ENCODE data around the gene CENPT.
"Not testable (repeated sequence)": the region's sequence is repeated elsewhere in the genome, so short reads cannot be mapped to it uniquely, and the experiment has no call there.

CENPT gene

DNA sequence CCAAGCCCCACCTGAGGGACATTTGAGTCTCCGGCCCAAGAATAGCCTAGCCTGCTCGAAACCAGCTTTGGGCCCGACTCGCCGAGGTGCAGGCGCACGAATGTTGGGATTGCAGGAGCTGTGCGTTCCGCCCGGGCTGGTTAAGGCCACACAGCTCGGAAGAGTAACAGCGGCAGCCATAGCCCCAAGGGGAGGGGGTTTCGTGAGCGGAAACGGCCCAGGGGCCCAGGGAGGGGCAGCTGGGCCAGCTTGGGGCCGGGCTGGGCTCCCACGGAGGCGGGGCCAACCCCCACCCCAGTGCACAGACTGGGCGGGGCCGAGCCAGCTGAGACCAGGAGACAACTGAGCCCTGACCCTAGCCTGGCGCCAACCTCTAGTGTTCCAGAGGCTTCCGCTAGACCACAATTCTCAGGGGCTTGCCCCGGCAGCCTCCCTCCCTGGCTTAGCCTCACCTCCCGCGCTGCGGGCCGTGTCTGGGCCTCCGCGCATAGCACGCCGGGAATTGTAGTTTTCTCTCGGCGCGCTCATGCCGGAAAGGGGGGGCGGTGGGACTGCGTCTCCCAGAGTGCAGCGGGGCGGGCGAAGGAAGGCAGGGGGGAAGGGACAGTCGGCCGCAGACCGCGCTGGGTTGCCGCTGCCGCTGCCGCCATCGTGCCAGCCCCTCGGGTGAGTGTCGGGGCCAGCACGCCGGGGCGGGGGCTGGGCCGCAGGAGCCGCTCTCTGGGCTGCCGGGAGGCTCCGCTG, 1.0 kb downstream of the CENPT start, which contains the start of gene NUTF2:
NUTF2 (plus strand) TSS at position 614 of the 744 bp plus-strand sequence. CDS start 18,198 bp downstream, outside the sequence.
- peak; percentile 90 to 93 for DNase-seq (ENCODE audit: low read depth in 2 of 2)

DNA sequence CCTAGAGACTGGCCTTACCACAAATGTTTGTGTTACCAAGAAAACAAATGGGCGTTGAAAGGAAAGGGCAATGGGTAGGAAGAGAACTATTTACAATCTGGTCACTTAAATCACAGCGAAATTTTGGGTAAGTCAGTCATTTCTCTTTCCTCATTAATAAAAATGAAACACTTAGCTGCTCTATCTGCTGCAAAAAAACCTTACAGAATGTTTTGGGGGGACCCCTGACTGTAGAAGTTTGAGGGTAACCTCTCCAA, 1.5 kb downstream of the CENPT start:
- DNase-seq (ENCODE audit: low read depth in 2 of 2): no peak

DNA sequence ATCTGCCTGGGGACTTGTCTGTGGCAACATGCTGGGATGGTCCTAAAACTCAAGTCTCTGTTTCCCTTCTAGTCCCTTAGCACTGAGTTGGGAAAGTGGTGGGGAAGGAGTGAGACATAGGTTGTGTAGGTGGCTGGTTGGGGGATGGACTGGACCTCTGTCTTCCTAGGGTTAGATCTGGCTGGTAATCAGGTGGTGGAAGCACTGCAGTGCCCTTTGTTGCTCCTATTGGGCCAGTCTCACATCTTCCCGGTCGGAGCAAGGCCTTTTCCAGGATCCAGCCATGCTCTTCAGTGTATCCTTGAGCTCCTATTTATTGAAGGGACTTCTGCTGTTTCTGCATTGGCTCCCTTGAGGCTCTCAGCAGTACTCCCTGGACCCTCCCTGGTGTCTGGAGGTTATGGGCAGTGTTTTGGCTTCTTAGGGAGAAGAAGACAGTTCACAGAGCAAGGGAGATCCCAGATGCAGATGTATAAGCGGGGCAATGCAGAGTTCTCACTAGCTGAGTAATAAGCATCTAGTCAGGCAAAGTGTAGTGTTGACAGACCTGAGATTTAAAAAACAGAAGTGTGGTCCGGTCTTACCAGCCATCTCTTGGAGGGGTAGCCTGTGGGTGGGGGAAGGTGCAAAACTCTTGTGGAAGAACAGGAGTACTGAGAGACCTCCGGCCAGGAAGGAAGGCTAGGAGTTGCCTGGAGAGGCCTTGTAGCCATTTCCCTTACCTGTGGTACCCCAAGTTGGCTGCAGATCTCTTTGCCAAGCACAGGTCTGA, 2.0 kb downstream of the CENPT start:
- DNase-seq (ENCODE audit: low read depth in 2 of 2): no peak

DNA sequence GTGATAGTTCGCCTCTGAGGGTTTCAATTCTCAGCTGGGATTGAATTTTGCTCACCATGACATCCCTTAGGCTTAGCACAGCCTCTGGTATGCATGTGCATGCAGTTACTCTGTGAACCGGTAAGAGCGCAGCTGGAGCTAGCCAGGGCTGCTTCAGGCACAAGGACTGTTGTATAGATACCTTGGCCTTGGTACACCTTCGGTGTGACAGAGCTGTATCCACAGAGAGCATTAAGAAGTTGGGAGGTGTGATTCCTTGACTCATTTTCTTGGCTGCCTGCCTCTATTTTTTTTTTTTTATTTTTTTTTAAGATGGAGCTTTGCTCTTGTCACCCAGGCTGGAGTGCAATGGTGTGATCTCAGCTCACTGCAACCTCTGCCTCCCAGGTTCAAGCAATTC, 3.0 kb downstream of the CENPT start:
- no peak for DNase-seq (ENCODE audit: low read depth in 2 of 2)

DNA sequence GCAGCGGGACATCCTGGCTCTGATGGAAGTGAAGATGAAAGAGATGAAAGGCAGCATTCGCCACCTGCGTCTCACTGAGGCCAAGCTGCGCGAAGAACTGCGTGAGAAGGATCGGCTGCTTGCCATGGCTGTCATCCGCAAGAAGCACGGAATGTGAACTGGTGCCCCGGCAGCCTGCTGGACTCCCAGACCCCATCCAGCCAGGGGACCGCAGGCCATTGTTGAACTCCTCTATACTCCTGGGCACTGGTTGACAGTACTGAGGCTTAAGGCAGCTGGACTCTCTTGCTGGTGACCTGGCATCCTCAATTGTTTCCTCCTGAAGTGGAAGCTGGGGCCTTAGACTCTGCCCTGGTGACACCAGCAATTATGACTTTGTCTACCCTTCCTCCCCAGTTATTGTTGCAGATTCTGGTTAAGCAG, 4.1 kb downstream of the CENPT start:
- DNase-seq (ENCODE audit: low read depth in 2 of 2): peak in 1 of 2 donors; percentile 5

DNA sequence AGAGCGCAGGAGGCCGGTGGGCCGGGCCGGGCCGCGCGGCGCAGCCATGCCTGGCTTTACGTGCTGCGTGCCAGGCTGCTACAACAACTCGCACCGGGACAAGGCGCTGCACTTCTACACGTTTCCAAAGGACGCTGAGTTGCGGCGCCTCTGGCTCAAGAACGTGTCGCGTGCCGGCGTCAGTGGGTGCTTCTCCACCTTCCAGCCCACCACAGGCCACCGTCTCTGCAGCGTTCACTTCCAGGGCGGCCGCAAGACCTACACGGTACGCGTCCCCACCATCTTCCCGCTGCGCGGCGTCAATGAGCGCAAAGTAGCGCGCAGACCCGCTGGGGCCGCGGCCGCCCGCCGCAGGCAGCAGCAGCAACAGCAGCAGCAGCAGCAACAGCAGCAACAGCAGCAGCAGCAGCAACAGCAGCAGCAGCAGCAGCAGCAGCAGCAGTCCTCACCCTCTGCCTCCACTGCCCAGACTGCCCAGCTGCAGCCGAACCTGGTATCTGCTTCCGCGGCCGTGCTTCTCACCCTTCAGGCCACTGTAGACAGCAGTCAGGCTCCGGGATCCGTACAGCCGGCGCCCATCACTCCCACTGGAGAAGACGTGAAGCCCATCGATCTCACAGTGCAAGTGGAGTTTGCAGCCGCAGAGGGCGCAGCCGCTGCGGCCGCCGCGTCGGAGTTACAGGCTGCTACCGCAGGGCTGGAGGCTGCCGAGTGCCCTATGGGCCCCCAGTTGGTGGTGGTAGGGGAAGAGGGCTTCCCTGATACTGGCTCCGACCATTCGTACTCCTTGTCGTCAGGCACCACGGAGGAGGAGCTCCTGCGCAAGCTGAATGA, 4.8 kb downstream of the CENPT start:
- peak; percentile 5 to 39 for DNase-seq (ENCODE audit: low read depth in 2 of 2)

DNA sequence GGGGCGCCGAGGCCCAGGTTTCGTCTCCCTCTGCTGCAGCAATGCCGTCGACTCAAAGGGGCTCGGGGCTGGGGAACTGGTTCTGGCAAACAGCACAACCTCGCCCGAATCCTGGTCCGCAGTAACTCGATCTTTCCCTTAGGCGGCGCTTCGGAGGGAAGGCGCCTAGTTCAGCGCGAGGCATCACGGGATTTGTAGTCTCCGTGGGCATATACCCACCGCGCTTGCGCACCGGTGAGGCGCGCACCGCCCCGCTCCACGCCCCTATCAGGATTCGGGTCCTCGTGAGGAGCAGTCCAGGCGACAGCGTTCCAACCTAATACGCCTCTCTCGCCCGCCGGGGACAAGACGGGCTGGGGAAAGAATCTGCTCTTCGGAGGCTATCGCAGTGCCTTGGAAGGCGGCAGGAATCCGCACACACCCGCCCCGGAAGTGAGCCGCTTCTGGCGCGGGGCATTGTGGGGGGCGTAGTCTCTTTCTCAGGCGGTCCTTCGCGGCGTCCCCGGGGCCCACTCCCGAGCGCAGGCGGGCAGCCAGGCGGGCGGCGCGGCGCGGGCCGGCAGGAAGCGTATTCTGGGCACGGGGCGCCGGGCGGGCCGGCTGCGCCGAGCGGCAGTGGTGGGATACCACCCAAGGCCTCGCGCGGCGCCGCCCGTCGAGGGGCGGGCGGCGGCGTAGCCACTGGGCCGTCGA, 5.5 kb downstream of the CENPT start, which contains the start of gene THAP11:
THAP11 (plus strand) TSS at position 505 of the 693 bp plus-strand sequence. CDS start 235 bp downstream, outside the sequence.
- DNase-seq (ENCODE audit: low read depth in 2 of 2): peak; percentile 87 to 92

DNA sequence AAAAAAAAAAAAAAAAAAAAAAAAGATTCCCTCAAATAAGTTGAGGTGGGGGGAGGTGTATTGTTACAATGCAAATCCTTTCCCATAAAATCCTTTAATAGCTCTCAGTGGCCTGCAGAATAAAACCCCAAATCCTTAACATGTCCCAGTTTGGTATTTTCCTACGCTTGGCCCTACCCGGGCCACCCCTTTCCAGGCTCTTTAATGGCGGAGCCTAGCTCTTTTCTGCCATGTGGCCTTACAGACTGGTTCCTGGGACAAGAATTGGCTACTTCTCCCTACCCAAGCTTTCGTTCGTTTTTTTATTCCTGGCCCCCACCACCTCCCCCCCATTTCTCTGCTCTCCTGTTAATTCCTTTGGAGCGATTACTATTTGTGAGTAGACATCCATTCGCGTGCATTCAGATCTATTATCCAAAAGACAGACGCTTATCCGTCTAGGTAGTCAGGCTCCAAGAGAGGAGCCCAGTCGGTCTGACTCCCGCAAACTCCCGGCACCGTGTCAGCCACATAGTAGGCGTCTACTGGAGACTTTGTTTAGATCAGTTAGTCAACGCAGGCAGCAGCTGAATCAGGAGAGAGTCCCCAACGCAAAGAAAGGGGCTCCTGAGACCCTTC, 6.2 kb downstream of the CENPT start:
- DNase-seq (ENCODE audit: low read depth in 2 of 2): no peak

DNA sequence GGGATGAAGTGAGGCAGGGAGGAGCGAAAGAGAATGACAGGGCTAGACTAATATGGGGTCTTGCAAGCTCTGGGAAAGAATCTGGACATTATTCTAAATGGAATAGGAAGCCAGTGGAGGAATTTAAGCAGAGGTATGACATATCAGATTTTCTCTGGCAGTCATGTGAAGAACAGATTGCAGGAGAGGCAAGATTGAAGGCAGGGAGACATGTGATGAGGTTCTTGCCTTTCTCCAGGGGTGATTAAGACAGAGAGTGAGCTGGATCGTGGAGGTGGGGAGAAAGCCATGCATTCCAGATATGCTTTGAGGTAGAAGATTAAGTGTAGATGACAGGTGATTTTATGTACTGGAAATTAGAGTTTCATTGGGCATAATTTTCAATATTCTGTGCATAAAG, 9.7 kb downstream of the CENPT start:
- DNase-seq (ENCODE audit: low read depth in 2 of 2): no peak

DNA sequence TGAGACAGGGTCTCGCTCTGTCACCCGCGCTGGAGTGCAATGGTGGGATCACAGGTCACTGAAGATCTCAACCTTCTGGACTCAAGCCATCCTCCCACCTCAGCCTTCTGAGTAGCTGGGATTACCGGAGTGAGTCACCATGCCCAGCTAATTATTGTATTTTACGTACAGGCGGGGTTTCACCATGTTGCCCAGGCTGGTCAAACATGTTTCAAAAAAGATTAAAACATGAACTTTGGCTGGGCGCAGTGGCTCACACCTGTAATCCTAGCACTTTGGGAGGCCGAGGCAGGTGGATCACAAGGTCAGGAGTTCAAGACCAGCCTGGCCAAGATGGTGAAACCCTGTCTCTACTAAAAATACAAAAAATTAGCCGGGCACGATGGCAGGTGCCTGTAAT, 10.3 kb downstream of the CENPT start:
- not testable (repeated sequence) for DNase-seq (ENCODE audit: low read depth in 2 of 2)

DNA sequence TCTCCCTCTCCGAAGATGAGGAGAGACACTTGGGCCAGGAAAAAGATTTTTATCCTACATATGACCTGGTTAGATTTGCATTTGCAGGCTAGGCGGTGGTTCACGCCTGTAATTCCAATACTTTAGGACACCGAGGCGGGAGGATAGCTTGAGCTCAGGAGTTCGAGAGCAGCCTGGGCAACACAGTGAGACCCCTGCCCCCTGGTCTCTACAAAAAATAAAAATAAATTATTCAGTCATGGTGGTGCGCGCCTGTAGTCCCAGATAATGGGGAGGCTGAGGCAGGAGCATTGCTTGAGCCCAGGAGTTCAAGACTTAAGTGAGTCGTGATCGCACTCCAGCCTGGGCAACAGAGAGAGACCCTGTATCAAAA, 13.3 kb downstream of the CENPT start:
- no peak for DNase-seq (ENCODE audit: low read depth in 2 of 2)

DNA sequence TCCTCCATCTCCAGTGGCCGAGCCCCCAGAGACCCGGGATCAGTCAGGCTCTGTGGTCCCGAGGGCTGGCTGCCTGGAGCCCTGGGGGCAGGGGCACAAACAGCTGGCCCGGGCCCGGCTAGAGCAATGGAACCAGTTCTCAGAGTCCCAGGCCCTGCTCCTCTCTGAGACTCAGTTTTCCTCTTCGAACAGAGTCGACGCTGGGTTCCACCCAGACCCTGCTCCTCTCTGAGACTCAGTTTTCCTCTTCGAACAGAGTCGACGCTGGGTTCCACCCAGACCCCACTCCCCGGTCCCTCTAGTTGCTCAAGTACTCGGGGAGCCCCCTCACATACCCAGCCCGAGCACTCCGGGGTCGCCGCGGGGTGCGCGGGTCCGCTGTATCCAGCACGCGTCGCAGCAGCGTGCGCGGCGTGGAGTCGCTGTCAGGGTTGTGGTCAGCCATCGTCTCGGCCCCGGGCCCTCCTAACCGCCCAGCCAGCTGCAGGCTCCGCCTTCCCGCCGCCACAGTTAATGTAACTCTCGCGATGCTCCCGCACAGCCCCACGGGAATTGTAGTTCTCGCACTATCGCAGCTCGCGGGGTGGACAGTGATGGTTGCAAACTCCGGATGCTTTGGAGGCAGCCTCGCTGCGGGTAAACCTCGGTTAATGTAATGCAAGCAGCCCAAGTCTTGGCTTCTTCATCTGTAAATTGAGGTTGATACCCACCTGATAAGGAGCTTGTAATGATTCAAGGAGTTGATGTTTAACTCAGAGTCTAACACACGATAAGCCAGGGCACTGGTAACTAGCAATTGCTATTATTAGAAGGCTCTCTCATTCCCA, 13.9 kb downstream of the CENPT start:
- DNase-seq (ENCODE audit: low read depth in 2 of 2): peak; percentile 82 to 85

DNA sequence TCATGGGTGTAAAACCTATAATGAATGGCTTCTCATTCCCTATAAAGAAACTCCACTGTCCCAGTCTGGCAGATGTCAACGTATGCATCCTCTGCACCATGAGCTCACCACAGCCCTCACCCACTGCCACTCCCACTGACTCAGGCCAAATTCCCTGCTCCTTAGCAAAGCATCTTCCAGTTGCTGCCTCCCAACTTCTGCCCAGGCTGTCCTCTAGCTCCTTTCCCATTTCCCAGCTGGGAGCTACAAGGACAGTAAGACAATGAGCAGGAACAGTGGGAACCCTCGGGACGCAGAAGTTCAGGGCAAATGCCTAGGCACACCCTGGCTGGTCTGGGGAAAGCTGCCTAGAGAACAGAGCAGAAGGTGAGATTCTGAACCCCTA, 14.5 kb downstream of the CENPT start:
- DNase-seq (ENCODE audit: low read depth in 2 of 2): no peak

DNA sequence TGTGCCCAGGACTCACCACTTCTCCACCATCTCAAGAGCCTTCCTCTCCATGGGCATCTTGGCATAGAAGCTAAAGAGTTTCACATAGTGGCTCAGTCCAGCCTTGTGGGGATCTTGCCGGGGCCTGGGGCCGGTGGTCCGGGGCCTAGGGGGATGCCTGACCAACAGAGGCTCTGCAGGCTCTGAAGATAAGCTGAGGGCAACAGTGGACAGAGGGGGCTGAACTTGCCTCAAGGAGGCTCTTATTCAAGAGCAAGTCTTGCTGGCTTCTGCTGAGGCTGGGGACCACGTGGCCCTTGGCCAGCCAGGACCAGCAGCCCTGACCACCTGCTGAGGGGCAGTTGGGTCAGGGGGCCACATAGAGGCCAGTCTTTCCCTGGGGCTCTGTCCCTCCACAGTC, 18.8 kb downstream of the CENPT start:
- no peak for DNase-seq (ENCODE audit: low read depth in 2 of 2)

DNA sequence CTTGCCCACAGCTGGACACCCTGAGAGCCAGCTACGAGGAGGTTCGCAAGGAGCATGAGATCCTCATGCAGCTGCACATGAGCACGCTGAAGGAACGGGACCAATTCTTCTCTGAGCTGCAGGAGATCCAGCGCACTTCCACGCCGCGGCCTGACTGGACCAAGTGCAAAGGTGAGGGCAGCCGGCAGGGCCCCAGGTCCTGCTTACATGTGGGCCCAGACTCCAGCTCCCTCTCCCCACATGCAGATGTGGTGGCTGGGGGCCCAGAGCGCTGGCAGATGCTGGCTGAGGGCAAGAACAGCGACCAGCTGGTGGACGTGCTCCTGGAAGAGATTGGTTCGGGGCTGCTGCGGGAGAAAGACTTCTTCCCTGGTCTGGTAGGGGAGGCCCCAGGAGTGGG, 21.6 kb downstream of the CENPT start:
- DNase-seq (ENCODE audit: low read depth in 2 of 2): no peak

DNA sequence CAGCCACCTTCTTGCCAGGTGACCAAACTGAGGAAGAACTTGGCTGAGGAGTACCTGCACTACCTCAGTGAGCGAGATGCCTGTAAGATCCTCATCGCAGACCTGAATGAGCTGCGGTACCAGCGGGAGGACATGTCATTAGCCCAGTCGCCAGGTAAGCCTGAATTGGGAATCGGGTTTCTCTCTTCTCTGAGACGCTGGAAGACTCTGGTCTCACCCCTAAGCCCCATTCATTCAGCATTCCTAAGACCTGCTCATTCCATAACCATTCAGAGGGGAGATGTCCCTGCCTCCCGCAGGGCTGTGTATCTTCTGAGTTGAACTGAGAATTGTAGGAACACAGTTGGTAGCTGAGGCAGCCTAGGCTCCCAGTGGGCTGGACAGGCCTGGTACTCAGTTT, 22.4 kb downstream of the CENPT start:
- DNase-seq (ENCODE audit: low read depth in 2 of 2): no peak

DNA sequence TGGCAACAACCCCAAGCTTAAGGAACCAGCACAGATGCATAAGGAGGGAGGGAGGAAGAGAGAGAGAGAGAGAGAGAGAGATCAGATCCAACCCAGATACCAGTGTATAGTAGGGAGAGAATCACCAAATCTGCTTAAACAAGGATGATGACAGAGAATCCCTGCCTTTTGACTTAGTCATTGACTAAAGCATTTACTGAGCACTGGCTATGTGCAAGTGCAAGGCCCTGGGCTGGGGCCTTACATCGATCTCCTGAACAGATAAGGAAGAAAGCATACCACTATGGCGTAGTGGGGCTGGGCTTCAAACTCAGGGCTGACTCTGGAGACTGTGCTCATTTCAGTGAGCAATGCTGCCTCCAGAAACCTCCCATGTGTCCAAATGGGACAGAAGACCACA, 25.0 kb downstream of the CENPT start:
- no peak for DNase-seq (ENCODE audit: low read depth in 2 of 2)

DNA sequence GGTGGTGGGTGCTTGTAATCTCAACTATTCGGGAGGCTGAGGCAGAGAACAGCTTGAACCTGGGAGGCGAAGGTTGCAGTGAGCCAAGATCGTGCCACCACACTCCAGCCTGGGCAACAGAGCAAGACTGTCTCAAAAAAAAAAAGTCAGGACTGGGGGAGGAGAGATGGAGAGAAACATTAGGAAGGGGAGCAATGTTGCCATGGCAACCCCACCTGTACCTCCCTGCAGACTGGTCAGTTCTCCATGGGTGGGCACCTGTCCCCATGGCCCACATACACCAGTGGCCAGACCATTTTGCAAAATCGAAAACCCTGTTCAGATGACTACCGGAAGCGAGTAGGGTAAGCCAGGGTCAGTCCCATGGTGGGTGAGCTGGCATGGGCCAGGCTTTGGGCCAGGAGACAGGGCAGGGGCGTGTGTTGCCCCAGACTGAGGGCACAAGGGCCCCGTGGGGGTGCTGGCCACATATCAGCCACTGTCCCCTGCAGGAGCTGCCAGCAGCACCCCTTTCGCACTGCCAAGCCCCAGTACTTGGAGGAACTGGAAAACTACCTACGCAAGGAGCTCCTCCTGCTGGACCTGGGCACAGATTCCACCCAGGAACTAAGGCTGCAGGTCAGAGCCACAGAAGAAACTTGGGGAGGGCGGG, 26.8 kb downstream of the CENPT start:
- no peak for DNase-seq (ENCODE audit: low read depth in 2 of 2)

DNA sequence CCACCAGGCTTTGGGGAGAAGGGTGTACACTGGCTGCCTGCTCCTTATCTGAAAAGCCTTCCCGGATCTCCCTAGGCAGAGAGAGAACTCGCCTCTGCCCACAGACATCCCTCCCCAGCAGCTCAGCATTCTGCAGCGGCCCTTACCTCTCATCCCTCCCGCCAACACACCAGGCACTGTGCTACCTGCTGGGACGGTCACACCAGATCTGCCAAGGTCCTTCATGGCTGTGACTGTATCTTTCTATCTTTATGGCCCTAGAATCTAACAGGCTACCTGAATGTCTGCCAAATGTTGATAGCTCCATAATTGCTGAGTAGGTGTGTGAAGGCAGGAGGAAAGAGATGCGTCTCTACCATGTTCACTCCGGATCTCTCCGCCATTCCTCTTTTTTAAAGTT, 32.9 kb downstream of the CENPT start:
- no peak for DNase-seq (ENCODE audit: low read depth in 2 of 2)

DNA sequence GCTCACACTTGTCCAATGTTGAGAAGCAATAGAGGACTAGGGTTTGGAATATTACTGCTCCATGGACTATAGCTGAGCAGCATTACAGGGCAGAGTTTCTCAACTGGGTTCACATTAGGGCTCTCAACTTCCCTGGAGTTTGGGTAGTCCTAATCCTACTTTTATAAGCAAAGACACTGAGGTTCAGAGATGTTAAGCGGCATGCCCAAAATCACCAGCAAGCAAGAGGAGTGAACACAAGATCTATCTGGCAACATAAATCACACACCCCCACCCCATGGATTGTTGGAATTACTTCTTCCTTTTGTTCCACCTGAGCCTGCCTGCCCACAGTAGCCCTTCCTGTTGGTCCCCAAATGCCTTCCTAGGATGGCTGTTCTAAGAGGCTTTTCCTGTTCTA, 35.6 kb downstream of the CENPT start:
- no peak for DNase-seq (ENCODE audit: low read depth in 2 of 2)

Measured in stimulated activated CD8-positive, alpha-beta memory T cell treated with anti-CD3 and anti-CD28 coated beads, Interleukin-7, amount 100 ng/mL, for 4 hours (primary cell).